HG03135 (cell line): Measurements from ENCODE around the gene MED16.

ENCODE experiments used
- ATAC-seq: cut with Tn5 transposase; IDR thresholded peaks from one replicate; pipeline ENCODE4 v1.9.1; 2021; ENCODE audit warnings: mild to moderate bottlenecking, moderate library complexity; ENCODE audit not compliant: unreplicated experiment

Gene MED16

GRCh38 chr19:872266-872951 lies 20.6 kb downstream of the MED16 start:
- ATAC-seq = no peak

- ATAC-seq = no peak
Measured at GRCh38 chr19:871446-872265, 21.3 kb downstream of the MED16 start.

DNA sequence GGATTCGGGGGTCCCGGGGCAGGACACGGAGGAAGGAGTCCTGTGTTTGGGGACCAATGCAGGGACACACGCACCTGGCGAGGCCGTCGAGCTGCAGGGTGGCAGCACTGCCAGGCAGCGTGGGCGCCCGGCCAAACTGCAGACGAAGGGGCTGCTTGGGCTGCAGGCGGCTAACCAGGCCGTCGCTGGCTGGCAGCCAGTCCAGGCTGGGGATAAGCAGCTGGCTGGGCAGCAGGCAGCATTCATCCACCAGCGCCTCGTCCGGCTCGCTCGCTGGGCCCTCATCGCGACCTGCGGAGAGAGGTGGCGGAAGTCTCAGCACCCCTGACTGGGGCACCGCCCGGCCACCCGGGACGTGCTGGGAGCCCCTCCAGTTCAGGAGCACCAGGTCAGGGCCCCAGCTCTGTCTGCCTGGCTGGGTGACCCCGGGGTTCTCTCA lies 22.0 kb downstream of the MED16 start:
- ATAC-seq = no peak

DNA sequence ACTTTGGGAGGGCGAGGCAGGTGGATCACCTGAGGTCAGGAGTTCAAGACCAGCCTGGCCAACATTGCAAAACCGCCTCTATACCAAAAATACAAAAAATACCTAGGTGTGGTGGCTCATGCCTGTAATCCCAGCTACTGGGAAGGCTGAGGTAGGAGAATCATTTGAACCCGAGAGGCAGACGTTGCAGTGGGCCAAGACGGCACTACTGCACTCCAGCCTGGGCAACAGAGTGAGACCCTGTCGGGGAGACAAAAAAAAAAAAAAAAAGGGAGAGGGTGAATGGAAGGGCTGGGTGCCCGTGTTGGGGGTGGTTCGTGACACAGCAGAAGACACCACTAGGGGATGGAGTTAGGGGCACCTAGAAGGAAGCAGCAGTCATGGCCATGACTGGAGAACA lies 22.7 kb downstream of the MED16 start:
- no peak for ATAC-seq

DNA sequence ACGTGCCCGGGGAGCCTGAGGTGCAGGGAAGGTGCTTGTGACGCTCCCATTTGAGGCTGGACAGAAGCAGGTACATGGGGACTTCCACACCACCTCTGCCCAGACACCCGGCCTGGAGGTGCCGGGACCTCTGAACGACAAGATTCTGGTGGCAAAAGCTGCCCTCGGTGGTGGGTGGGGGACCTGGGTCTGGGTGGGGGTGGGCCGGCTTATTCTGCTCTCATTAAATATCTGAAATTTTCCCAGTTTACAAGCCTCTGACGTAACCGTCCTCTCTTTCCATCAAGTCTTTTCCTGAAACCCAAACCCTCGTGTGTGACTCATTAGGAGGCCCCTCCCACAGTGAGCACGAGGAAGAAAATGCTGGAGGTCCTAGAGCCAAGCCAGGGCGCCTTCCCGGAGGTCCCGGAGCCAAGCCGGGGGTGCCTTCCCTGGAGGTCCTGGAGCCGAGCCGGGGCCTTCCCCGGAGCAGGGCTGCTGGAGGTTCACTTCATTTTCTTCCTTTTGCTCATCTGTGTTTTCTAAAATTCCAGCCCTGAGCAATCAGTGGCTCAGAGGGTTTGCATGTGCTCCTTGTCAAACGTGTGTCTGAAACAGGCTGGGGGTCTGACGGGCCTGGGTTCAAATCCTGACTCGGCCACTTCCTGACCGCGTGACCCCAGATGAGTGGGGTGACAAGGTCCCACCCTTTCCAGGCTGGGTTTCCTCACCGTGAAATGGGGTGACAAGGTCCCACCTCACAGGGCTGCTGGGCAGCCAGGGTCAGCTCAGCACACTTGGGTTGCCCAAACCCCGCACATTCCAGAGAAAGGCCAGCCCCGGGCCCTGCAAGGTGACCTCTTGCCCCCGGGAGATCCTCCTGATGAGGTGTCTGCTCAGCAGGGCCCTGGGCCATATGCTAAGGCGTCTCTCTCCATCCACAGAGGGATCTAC lies 23.5 kb downstream of the MED16 start:
- ATAC-seq = no peak

DNA sequence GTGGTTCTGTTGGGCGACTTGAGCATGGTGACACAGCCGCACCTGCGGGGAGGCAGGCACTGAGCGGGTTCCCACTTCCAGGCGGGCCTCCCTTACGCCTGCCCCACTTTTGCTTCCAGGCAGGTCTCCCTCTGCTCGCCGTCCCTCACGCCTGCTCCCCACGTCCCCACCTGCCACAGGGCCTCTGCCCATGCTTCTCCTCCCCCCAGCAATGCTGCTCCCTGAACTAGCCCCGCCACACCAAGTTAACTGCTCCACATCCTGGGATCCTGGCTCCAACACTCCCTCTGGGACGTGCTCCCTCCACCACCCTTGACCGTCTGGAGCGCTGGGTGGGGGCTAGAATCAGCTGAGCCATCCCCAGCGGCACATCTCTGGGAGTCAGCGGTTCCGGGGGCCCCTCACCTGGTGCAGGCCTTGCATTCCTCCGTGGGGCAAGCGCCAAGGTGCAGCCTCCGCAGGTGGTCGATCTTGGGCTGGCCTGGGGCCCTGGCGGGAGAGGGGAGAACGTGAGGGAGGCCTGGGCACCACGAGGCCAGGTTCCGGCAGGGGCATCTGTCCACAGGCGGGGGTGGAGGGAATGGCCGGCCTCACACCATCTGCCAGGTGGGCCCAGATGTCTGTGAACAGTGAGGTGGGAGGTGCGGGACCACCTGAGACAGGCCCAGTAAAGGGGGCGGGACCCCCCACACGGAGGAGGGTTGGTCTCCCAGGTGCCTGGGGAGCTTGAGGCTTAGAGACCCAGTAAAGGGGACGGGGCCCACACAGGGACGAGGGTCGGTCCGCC lies 24.3 kb downstream of the MED16 start:
- no peak for ATAC-seq

- no peak for ATAC-seq
Measured at GRCh38 chr19:867855-868457, 25.0 kb downstream of the MED16 start.

GRCh38 chr19:867301-867793 lies 25.6 kb downstream of the MED16 start:
- ATAC-seq = no peak

DNA sequence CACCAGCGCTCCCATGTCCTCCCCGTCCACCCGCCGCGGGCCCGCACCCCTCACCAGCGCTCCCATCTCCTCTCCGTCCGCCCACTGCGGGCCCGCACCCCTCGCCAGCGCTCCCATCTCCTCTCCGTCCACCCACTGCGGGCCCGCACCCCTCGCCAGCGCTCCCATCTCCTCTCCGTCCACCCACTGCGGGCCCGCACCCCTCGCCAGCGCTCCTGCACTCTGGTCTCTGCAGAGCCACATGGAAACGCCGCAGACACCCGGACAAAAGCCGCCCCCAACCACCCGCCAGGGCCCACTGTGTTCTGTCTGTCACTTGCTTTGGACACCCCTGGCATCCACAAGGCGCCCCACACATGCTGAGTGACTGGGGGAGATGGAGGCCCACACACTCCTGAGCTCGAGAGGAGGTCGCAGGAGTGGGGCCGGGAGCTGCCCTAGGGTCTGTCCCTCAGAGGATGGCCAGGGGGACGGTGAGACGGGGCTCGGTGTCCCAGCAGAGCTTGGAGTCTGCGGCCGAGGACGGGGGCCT lies 26.2 kb downstream of the MED16 start:
- ATAC-seq = no peak

GRCh38 chr19:863315-863620 lies 29.7 kb downstream of the MED16 start:
- ATAC-seq = no peak

DNA sequence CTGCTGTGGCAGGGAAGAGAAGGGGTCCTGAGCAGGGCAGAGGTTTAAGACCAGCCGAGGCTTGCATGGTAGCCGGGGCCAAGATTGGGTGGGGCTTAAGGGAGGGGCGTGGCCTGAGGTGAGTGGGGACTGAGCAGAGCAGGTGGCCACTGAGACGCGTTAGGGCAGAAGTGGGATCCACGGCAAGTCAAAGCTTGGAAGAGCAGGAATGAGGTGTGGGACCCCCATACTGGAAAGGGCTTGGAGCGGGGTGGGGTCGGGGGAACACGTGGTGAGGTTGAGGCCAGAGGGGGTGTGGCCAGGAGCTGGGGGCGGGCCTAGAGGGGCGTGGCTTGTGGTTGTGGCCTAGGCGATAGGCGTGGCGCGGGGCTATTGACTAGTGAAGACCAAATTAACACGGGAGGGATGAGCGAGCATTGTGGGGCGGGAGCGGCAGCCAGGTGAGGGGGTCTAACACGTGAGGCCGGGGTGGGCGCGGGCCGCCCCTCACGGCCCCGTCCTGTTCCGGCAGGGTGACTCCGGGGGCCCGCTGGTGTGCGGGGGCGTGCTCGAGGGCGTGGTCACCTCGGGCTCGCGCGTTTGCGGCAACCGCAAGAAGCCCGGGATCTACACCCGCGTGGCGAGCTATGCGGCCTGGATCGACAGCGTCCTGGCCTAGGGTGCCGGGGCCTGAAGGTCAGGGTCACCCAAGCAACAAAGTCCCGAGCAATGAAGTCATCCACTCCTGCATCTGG lies 30.2 kb downstream of the MED16 start:
- ATAC-seq = no peak

DNA sequence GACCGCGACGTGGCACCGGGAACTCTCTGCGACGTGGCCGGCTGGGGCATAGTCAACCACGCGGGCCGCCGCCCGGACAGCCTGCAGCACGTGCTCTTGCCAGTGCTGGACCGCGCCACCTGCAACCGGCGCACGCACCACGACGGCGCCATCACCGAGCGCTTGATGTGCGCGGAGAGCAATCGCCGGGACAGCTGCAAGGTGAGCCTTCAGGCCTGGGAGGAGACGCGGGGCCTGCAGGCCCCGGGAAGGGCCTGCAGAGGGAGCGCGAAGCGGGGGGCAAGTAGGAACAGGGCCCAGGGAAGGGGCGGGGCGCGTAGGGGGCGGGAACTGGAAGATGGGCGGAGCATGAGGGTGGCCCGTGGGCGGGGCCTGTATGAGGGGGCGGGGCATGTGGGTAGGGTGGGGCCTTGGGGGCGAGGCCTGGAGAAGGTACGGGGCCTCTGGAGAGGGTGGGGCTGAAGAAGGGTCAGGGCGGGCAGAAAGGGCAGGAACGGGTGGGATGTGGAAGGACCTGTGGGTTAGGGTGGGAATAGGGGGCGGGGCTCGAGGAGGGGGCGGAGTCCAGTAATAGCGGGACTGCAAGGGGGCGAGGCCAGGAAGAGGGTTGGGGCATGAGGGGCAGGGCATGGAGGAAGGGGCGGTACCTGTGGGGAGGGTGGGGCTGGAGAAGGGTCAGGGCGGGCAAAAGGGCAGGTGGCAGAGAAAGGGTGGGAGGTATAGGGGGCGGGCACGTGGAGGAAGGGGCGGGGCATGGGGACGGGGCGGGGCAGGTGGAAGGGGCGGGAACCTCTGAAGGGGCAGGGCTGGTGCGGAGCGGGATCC lies 31.0 kb downstream of the MED16 start:
- no peak for ATAC-seq

- ATAC-seq = no peak
Measured at GRCh38 chr19:861141-861755, 31.7 kb downstream of the MED16 start.

GRCh38 chr19:858868-859843 lies 33.8 kb downstream of the MED16 start, which contains the start of gene CFD:
Gene CFD, plus strand, starts transcription at chr19:859664. Its CDS starts 26 bp downstream, at chr19:859690.
- ATAC-seq = no peak

DNA sequence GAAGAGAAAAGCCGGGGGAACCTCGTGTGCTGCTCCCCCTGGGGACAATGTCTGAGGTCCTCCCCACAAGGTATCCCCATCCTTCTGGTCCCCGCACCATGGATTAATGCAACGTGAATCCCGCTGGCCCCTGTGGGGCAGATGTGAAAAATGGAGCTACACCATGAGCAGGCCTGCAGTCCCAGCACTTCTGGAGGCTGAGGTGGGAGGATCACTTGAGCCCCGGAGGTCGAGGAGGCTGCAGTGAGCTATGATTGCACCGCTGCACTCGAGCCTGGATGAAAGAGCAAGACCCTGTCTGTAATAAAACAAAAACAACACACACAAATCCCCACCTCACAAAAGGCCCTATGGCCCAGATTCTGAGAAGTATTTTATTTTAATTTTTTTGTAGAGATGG lies 34.7 kb downstream of the MED16 start:
- no peak for ATAC-seq

DNA sequence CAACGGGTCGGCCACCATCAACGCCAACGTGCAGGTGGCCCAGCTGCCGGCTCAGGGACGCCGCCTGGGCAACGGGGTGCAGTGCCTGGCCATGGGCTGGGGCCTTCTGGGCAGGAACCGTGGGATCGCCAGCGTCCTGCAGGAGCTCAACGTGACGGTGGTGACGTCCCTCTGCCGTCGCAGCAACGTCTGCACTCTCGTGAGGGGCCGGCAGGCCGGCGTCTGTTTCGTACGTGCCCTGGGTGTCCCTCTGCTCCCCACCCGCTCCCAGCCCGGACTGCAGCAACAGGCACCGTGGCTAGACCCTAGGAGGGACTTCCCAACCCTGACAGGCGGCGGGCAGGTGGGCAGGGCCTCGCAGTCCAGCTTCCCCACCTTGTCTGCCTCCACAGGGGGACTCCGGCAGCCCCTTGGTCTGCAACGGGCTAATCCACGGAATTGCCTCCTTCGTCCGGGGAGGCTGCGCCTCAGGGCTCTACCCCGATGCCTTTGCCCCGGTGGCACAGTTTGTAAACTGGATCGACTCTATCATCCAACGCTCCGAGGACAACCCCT lies 37.3 kb downstream of the MED16 start:
- no peak for ATAC-seq
